GM21423 (cell line): Measurements from ENCODE around the gene TMEM44.
"Not testable (repeated sequence)": the region's sequence is repeated elsewhere in the genome, so short reads cannot be mapped to it uniquely, and the experiment has no call there.

Experiments
- ATAC-seq: cut with Tn5 transposase; IDR thresholded peaks from one replicate; pipeline ENCODE4 v1.9.1; 2021; ENCODE audit warnings: mild to moderate bottlenecking, moderate library complexity; ENCODE audit not compliant: unreplicated experiment

The TMEM44 gene

GRCh38 chr3:194559530-194559929 lies 73.7 kb downstream of the TMEM44 start:
- no peak for ATAC-seq

GRCh38 chr3:194556086-194557056 lies 76.8 kb downstream of the TMEM44 start:
- no peak for ATAC-seq

GRCh38 chr3:194555175-194556062 lies 77.8 kb downstream of the TMEM44 start:
- ATAC-seq = no peak

DNA sequence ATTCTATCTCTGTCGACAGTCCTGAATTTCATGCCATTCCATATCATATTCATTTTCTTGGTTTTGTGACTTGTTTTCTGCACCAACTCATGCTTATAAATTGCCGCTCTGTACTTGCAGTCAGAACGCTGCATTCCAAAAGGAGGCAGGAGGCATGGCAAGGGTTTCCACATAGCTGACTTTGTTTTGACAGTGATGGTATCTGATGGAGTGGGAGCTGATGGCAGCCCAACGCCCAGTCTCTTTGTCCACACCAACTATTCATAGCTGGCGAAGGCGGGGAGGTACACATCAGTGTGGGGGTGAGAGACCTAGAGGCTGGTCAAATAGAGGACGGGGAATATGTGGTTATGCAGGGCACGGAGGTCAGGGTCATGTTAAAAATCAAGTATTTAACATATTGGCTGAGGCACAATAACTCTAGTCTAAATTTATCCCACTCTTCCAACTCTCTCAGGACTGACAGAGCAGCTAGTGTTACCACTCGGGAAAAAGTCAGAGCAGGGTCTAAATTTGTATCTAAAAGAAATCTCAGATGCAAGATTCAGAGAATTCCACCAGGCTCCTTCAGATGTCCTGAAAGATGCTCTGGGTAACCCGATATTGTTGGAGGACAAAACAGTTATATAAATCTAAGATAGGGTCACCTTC lies 78.6 kb downstream of the TMEM44 start:
- no peak for ATAC-seq

DNA sequence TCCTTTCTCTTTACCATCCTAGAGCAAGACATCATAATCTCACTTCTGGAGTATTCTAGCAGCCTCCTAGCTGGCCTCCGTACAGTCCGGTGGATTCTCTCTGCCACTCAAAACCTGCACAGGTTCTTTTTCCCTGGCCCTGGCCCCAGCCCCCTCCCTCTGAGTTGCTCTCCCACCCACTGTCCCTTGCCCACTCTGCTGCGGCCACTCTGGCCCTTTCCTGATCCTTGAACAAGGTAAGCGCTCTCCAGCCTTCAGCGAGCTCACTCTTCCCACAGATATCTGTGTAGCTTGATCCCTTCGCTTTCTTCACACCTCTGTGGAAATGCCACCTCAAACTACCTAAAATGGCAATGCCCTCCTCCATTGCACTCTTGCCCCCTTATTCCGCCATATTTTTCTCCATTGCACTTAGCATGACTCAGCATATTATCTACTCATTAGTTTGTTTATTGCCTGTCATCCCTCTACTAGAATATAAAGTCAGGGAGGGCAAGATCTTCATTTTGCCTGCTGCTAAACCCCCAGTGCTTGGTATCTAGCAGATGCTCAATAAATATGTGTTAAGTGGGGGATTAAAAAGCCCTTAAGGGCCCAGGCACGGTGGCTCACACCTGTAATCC lies 80.8 kb downstream of the TMEM44 start:
- ATAC-seq = no peak

DNA sequence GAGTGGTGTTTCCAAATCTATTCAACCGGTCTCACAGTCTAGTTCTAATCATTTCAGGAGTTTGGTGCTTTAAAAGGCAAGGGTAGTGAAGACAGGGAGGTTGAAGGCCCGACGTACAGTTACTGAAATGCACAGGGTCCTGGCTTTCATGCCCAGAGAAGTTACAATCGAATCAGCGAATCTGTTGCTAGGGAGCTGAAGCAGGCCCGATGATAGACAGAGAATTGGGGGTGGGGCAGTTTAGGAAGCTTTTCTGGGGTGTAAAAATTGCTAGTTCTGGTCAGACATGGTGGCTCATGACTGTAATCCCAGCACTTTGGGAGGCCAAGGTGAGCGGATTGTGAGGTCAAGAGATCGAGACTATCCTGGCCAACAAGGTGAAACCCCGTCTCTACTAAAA lies 83.4 kb downstream of the TMEM44 start:
- ATAC-seq = no peak

DNA sequence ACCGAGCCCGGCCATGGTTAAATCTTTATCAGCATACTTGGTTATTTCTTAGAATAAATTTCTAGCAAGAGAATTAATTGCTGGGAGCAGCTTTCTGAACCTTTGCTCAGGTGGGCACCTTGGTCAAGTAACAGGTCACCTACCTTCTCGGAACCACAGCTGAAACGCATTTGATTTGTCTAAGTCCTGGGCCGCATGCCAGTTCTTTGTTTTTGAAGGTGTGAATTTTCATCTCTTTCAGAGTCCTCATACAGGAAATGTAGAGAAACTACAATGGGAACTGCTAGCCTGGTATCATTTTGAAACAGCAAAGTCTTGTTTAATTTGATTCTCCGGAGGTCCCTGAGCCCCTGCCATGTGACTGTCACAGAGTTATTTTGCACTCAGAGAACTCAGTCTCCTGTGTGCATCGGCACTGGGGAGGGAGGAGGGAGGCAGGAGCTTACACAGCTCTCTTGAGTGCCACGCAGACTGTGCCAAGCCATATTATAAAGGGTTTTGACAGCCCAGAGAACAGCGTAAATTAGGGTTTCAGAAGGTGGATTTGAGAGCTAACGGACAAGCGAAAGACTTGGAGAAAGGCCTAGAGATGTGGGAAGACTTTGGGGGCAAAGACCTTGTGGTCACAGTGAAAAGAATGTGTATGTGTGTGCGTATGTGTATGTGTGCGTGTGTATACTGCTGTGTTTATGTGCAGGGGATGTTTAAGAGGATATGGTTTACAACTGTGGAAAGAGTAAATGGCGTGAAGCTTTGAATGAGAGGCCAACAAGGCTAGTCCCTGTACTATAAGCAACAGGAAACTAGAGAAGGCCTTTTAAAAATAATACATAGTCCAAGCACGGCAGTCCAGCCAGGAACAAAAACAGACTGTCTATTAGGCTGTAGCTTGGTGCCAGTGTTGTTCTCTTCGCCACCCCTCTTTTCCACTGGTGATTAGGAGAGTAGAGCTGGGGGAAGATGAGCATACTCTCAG lies 84.6 kb downstream of the TMEM44 start:
- no peak for ATAC-seq

- ATAC-seq = no peak
Measured at GRCh38 chr3:194547042-194547441, 86.2 kb downstream of the TMEM44 start.

DNA sequence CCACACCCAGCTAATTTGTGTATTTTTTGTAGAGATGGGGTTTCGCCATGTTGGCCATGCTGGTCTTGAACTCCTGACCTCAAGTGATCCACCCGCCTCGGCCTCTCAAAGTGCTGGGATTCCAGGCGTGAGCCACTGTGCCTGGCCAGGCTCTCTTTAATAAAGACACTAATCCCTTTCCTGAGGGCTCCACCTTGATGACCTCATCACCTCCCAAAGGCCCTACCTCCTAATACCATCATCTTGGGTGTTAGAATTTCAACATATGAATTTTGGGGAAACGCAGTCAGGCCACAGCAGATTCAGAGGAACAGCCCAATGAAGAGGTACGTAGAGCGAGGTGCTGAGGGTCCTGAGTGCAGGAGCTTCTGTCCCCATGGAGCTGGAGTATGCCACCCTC lies 87.7 kb downstream of the TMEM44 start:
- not testable (repeated sequence) for ATAC-seq

- ATAC-seq = no peak
Measured at GRCh38 chr3:194543550-194543949, 89.7 kb downstream of the TMEM44 start.

GRCh38 chr3:194541483-194541882 lies 91.7 kb downstream of the TMEM44 start:
- ATAC-seq = no peak

DNA sequence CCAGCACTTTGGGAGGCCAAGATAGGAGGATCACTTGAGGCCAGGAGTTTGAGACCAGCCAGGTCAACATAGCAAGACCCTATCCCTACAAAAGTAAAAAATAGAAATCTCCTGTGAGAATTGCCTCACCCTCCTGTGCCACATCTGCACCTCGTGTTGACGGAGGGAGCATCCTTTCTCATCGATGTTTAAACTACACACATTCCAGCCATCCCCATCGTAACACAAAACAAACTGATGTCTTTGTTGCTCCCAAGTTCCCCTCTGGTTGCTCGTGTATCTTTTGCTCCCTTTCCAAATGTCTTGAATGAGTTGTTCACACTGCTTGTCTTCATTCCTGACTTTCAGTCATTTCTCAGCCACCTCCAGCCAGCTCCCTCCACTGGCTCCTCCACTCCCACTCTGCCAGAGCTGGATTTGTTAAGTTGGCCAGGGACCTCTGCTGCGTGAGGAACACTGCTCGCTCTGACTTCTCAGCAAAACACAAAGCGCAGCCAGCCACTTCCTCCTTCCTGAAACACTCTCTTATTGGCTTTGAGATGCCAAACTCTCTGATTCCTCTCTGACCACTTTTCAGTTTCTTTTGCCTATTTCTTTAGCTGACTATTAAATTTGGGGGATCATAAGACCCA lies 92.8 kb downstream of the TMEM44 start:
- ATAC-seq = no peak

- ATAC-seq = no peak
Measured at GRCh38 chr3:194539498-194539897, 93.7 kb downstream of the TMEM44 start.

- ATAC-seq = no peak
Measured at GRCh38 chr3:194537732-194538247, 95.4 kb downstream of the TMEM44 start.
